NOMO-1 treated with DMSO at 0.1 percent for 48 hours (cell line): Measurements from ENCODE around the gene GALM.
"Not testable (repeated sequence)": the region's sequence is repeated elsewhere in the genome, so short reads cannot be mapped to it uniquely, and the experiment has no call there.

Experiments used
- DNase-seq: peaks from one replicate; lab custom pipeline; 2025; ENCODE audit not compliant: unreplicated experiment; lab: John Stamatoyannopoulos, UW

Gene GALM

DNA sequence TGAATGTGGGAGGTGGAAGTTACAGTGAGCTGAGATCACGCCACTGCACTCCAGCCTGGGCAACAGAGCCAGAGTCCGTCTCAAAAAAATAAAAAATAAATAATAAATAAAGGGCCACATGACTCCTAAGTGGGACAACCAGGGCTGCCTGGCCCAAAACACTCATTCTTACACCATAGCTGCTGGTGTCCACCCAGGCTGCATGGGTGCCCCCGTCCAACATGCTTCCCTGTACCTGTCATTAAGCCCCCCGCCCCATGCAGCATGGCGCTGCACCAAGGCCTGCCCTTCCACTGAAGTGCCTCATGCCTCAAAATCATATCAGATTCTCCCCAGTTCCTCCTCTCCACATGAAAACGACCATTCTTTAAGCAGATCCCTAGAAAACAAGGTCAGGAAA, 10.8 kb downstream of the GALM start:
- DNase-seq = no peak

DNA sequence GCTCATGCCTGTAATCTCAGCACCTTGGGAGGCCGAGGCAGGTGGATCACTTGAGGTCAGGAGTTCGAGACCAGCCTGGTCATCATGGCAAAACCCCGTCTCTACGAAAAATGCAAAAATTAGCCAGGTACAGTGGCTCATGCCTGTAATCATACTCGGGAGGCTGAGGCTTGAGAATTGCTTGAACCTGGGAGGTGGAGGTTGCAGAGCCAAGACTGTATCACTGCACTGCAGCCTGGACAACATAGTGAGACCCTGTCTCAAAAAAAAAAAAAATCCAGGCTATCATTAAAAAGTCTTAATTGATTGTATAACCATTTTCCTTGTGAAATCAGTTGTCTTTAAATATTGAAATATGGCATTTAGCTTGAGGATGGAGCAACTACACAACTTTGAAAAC, 15.0 kb downstream of the GALM start:
- not testable (repeated sequence) for DNase-seq

DNA sequence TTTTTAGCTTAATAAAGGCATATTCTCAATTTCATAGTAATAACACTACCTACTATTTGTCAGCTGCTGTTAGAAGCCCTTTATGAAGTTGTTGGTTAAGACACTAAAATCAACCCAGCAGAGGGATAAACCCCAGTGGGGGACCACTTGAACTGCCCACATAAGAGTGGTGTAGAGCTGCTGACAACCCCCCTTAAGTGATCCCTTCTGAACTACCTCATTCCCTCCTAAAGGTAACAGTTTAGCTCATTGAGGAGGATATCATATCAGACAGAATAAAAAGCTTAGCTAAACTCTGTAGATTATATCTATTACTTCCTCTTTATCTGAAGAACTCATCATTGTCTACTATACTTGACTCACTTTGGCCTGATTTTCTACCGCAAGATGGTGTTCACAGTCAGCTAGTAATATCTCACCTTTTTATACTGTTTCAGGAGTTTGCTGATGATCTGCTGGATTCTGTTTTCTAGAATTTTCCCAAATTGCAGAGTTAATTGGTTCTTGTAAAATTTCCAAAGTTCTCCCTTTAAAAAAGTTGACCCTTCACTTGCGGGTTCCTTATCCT, 16.2 kb downstream of the GALM start:
- no peak for DNase-seq

DNA sequence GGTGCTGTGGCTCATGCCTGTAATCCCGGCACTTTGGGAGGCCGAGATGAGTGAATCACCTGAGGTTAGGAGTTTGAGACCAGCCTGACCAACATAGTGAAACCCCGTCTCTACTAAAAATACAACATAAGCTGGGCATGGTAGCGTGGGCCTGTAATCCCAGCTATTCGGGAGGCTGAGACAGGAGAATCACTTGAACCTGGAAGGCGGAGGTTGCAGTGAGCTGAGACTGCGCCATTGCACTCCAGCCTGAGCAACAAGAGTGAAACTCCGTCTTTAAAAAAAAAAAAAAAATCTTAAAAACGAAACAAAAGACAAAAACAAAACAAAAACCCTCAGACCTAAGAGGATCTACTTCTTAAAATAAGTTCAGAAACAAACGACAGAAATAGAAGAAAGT, 16.7 kb downstream of the GALM start:
- not testable (repeated sequence) for DNase-seq

DNA sequence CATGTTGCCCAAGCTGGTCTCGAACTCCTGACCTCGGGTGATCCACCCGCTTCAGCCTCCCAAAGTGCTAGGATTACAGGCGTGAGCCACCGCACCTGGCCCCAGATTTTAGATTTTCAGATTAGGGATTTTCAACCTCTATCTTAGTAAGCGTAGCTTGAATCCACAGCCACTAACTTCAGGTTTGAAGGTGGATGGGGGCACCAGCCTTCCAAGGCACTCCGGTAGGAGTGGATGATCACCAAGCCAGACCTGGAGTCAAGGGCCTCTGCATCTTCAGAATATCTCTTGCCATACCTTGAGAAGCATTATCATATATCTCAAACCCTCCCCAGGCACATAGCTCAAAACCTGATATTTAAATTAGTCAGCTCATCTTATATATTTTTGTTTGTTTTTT, 17.9 kb downstream of the GALM start:
- no peak for DNase-seq

DNA sequence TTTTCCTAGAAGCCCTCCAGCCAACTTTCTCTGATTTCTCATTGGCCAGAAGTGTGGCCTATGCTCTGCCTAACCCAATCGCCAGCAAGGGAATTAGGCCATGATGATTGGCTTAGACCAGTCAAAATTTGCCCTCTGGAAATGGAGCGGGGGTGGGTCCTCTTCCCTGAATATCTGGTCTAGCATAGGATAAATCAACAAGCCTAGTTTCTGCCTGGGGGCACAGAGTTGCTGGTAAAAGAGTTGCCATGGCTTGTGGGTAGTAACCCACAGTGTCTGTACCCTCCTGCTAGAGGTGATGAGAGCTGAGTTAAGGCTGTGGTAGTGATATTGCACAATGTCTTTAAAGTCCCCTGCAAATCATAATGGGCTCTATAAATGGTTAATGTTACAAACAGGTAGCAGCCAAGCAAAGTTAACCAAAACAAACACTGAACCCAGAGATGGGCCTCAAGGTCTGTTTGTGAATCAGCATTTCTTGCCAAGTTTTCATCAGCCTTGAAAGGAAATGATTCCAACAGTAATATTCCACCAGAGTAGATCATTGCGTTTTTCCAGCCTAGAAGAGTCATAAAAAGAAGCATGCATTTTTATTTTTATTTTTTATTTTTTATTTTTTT, 19.3 kb downstream of the GALM start:
- DNase-seq = no peak

DNA sequence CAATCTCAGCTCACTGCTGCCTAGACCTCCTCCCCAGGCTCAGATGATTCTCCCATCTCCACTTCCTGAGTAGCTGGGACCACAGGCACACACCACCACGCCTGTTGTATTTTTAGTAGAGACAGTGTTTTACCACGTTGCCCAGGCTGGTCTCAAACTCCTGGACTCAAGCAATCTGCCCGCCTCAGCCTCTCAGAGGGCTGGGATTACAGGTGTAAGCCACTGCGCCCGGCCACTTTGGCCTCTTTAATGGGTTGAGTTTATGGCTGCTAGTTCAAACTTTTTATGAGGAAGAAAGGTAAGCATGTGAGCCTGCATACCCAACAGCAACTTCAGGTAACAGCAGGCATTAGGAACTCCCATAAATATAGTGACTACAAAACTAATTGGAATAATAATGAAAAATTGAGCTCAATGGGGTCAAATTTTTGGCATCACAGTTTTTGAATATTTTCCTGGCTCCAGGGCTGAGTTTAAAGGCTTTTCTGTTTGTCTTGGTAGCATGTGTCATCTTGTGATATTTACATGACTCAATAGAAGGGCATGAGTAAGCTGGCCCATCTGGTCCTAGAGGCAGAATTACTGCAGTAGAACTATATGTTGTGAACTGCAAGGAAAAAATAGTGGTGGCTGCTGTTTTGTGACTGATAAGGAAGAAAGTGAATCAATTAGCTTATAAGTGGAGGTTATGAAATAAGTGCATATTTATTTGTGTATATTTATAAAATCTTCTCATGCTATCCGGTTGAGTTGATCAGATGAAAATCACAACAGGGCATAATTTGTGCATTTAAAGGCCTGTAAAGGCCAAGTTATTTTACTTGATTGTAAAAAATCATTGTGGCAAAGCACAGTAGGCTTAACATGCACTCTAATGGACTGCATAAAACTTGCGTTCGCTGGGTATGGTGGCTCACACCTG, 24.8 kb downstream of the GALM start:
- no peak for DNase-seq

DNA sequence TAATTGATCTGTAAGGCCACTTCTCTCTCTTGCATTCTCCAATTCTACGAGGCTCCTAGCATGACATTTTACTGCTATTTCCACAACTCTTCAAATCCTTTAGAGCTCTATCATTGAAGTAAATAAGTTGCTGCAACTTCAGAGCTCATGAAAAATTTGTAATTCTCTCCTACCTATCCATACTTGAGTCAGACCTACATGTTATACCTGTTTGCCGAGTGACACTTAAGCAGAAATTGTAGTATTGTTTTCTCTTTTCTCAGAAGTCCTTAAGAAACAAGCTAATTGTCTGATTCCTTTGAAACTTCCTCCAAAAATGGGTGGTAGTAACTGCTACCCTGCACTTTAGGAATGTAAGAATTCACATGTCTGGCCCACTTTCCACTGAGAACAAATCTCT, 26.1 kb downstream of the GALM start:
- DNase-seq = no peak

DNA sequence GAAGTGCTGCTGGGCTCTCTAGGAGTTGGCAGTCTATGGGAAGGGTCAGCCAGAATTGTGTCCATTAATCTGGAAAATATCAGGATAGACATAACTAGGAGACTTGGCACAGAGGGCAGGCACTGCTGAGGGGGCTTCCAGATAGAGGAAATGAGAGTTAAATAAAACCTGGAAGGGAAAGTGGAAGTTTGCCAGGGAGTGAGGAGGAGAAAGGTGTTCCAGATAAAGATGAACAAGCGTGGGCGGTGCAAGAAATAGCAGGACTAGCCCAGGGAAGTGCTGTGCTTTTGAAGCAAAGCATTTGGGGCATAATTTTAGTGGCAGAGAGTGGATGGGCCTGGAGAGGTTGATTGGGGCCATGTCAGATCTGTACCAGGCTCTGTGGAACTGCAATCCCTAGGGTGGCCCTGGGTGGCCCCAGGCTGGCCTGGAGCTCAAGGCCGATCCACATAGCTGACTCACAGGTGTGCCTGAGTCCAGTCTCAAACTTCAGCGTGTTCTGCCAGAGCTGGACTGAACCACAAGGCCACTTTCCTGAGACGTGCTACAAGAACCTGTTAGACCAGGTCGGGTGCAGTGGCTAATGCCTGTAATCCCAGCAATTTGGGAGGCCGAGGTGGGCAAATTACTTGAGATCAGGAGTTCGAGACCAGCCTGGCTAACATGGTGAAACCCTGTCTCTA, 26.9 kb downstream of the GALM start:
- DNase-seq = no peak

DNA sequence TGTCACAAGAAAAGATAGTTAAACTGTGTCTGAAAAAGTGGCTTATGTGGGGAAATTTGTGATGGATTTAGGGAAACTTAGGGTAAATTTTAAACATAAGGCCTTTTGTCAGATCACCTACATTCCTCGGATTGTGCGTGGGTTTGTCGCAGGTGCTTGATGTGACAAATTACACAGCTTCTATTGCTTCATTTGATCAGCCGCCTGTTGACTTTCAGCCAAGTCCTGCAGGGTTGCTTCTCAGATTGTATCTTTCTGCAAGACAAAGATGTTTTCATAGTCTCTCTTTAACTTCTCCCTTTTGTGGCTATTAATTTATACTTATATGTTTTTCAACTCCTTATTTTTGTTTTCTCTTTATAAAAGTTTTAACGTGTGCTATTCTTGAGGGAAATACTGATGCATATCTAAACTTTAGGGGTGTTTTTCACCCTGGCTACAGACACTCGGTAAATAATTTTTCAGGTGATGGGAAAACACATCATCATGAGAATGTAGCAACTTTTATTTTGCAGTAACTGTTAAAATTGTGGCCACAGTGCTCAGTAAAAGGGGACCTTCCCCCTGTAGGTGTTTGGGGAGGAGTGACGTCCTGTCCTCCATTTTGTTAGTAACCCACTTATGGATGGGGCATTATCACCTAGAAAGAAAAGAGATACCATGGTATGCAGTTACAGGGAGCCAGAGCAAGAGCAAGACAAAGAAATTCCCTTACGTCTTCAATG, 31.4 kb downstream of the GALM start:
- DNase-seq = no peak

DNA sequence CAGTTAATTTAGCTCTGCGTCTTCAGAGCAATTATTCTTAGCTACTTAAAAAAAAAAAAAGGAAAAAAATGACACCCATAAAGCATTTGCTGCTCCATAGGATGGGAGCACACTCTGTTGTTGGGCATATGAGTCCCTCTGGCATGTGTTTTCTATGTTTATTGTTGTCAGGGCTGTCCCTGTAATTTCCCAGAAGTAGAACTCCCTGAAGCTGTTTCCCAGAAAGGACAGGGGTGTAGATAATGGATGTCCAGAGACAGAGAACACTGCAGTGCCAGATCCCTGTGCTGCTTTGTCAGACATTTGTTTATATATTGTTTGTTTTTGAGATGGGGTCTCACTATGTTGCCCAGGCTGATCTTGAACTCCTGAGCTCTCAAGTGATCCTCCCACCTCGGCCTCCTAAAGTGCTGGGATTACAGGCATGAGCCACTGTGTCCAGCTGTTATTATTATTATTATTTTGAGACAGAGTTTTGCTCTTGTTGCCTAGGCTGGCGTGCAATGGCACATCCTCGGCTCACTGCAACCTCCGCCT, 32.6 kb downstream of the GALM start:
- no peak for DNase-seq

DNA sequence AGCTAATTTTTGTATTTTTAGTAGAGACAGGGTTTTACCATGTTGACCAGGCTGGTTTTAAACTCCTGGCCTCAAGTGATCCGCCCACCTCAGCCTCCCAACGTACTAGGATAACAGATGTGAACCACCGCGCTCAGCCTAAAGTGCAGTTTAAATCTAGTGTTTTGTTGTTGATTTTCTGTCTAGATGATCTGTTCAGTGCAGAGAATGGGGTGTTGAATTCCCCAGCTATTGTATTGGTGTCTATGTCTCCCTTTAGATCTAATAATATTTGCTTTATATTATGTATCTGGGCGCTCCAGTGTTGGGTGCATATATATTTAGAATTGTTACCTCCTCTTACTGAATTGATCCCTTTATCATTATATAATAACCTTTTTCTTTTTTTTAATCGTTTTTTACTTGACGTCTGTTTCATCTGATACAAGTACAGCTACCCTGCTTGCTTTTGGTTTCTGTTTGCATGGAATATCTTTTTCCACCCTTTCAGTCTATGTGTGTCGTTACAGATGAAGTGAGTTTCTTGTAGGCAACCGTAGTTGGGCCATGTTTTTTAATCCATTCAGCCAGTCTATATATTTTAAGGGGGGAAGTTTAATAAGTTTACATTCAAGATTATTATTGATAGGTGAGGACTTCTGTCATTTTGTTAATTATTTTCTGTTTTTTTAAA, 34.3 kb downstream of the GALM start:
- no peak for DNase-seq

DNA sequence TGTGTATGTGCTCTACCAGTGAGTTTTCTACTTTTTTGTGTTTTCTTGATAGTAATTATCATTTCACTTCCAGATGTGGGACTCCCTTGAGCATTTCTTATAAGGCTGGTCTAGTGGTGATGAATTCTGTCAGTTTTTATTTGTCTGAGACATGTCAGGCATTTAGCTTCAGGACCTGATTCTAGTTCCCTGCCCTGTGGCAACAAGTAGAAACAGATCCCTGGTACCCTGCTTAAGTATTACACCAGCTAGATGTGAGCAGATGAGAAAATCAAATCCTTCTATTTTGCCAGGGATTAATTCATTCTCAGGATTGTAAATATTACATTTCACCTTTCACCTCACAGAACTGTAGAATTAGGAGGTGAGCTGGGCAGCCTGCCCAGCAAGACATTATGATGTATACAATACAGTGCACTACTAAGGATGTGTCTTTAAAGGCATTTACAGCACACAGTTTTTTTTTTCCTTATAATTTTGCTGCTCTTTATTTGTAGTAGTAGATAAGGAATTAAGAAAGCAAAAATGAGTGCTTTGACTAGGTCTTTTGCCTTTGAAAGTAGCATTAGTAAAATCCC, 35.1 kb downstream of the GALM start:
- DNase-seq = no peak

DNA sequence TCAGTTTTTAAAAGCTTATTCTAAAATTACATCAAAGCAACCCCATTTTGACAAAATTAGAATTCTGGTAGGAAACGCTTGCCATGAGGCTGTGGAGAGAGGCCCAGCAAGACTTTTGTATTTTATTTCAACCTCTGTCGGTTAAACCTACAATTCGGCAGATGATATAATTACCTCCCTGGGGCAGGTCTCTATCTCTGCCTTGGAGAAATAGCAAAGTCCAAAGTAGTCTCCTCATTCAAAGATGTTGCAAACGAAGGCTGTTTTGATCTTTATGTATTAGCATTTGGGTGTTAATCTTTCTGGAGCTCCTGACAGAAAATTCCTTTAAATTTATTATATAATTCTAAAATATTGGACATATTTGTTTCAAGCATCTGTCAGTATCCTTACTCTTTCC, 35.6 kb downstream of the GALM start:
- DNase-seq = no peak

DNA sequence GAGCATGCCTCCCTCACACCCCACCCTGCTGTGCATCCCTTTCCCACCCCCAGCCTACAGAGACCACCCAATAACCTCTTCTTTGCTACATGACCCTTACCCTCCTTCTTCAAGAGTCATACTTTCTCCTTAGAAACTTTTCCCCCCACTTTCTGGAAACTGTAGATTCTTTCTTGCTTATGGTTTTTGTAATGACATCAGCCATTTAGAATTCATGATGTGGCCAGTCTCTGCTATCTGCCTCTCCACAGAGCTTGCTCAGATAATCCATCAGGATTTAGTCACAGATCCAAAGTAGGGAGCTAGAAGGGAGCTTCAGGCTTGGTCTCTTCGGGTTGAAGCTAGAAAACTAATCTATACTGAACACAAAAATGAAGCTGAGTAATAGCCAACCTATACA, 36.5 kb downstream of the GALM start:
- DNase-seq = no peak

DNA sequence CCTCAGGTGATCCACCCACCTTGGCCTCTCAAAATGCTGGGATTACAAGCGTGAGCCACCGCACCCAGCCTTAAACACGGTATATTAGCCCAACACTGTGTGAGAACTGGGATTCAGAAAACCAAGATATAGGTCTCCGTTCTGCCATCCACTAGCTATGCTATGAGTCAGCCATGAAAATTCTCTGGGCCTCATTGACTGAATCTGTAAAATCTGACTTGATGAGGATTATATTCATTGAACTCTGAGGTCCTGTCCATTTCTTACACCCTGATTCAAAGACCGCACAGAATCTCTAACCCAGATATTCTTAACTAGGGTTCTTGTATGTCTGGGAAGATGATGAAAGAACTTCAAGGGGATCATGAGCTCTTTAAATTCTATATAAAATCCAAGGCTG, 37.4 kb downstream of the GALM start:
- DNase-seq = not testable (repeated sequence)

DNA sequence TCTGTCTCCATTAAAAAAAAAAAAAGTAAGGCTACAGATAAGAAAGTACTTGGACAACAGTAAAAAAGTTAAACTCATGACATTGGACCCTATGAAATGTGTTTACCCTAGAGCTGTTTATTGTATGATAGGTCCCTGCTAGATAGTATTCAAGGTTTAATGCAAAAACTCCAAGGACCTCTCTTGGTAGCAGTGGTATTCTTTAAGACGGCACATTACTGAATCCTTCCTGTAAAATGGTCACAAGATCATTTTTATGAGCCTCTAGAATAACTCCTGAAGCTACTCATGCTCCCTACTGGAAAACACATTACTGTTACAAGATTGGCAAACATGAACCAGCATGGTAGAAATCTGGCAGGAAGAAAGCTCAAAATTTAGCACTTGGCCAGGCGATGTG, 38.8 kb downstream of the GALM start:
- DNase-seq = no peak

DNA sequence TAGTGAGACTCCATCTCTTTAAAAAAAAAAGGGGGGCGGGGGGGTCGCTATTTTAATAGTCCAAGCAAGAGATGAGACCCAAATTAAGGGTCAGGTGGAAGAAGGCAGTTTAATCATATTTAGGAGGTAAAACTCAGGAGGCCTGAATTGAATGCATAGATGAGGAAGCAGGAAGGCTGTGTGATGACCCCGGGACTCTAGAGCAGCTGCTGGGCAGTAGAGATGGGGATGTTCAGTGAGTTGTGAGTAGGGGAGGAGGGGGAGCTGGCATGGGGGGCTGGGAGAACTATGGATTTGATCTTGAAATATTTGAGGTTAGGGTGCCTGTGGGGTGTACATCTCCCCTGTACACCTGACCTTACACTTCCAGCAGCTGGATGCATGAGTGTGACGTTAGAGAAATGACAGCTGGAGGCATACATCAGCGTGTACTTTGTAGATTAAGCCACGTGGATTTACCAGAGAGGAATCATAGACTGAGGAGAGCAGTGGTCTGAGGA, 41.0 kb downstream of the GALM start:
- DNase-seq = no peak

DNA sequence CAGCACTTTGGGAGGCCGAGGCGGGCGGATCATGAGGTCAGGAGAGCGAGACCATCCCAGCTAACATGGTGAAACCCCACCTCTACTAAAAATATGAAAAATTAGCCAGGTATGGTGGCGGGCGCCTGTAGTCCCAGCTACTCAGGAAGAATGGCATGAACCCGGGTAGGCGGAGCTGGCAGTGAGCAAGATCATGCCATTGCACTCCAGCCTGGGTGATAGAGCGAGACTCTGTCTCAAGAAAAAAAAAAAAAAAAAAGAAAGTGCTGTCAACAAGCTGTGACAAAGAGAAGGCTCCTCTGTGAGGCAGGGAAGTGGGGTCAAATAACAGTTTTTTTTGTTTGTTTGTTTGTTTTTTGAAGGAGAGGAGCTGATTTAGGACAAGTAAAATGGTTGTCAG, 42.6 kb downstream of the GALM start:
- not testable (repeated sequence) for DNase-seq
